Skeletal muscle tissue (tissue), 4 donors: ENCODE results near the gene FHIP1B. TPM values are rescaled to one million over a fixed set of nuclear protein-coding genes. Genes with fewer than 3 reads are reported as not detected.

Source experiments
- H3K27ac ChIP-seq: one replicate; pipeline ENCODE4 v1.7.0; 2013; ENCODE audit warnings: mild to moderate bottlenecking, low read depth, low read length, inconsistent platforms
- H3K27me3 ChIP-seq, 3 donors: one replicate each; pipeline ENCODE4 v1.7.0; 2013; ENCODE audit warnings: low read length in 3 of 3; ENCODE audit not compliant: control insufficient read depth in 3 of 3, insufficient read depth in 3 of 3
- H3K36me3 ChIP-seq, 3 donors: one replicate each; pipeline ENCODE4 v1.7.0; 2013; ENCODE audit warnings: low read length in 3 of 3; ENCODE audit not compliant: control insufficient read depth in 3 of 3, insufficient read depth in 3 of 3
- H3K4me1 ChIP-seq, 3 donors: one replicate each; pipeline ENCODE4 v1.7.0; 2013; ENCODE audit warnings: low read length in 3 of 3, mild to moderate bottlenecking in 3 of 3; ENCODE audit not compliant: control insufficient read depth in 3 of 3, insufficient read depth in 3 of 3
- H3K4me3 ChIP-seq, 3 donors: one replicate each; pipeline ENCODE4 v1.7.0; 2013; ENCODE audit warnings: low read length in 3 of 3
- H3K9ac ChIP-seq, 3 donors: one replicate each; pipeline ENCODE4 v1.7.0; 2013; ENCODE audit warnings: low read length in 3 of 3, mild to moderate bottlenecking in 3 of 3, moderate library complexity in 2 of 3, low read depth in 1 of 3
- H3K9me3 ChIP-seq, 3 donors: one replicate each; pipeline ENCODE4 v1.7.0; 2013; ENCODE audit warnings: low read length in 3 of 3; ENCODE audit not compliant: control insufficient read depth in 3 of 3
- total RNA-seq: library from RNA; depleted of rRNA; stranded (reverse); fragments of >200 nt; gene quantifications from one replicate; pipeline ENCODE4 v1.2.3, GENCODE V29; 2014
- donor health status: Osteomylitis.

Gene FHIP1B
- total RNA-seq, 1 donor from 2014 or later = 8.9 TPM

DNA sequence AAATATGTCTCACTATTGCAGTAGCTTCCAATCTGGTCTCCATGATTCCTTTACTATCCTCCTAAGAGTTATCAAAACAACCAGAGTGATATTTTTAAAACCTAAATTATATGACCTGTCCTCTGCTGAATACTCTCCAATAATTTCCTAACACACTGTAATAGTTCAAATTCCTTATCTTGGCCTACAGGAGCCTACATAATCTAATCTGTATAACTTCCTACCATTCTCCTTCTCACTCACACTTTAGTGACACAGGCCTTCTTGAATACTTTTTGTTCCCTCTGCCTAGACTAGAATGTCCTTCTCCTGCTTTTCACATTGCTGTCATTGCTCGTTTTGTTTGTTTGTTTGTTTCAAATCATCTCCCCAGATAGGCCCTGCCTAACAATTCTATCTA, 9.4 kb downstream of the FHIP1B start:
- H3K4me3 ChIP-seq = no peak overlapping the region
- H3K27me3 ChIP-seq = no peaks in the 10 kb centered on the region
- H3K27ac ChIP-seq = no peak overlapping the region
- H3K36me3 ChIP-seq = peaks cover 27 to 39% (median 31%) of the 10 kb centered on the region in 3 donors
- peaks cover 0 to 8% (median 0%) of the 10 kb centered on the region in 3 donors for H3K4me1 ChIP-seq
- no peak overlapping the region for H3K9ac ChIP-seq
- H3K9me3 ChIP-seq = no peaks in the 10 kb centered on the region

DNA sequence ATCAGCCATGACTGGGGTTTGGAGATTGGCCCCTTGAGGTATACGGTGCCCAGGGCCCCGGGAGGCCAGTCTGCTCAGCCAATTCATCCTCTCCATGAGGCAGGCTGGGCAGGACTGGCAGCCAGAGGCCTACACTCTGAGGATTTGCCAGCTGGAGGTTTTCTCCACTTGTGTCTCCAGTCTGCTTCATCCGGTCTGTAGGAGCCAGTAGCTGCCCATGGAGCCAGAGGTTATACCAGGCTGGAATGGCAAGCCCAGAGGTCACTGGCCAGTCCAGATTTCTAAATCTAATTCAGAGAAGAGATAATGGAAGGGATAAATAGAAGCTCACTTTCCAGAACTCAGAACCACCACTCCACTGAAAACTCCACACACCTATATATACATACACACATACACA, 10.0 kb downstream of the FHIP1B start:
- peaks cover 27 to 39% (median 36%) of the 10 kb centered on the region in 3 donors for H3K36me3 ChIP-seq
- no peak overlapping the region for H3K9ac ChIP-seq
- H3K27me3 ChIP-seq = no peaks in the 10 kb centered on the region
- no peaks in the 10 kb centered on the region for H3K9me3 ChIP-seq
- no peak overlapping the region for H3K27ac ChIP-seq
- H3K4me3 ChIP-seq = no peak overlapping the region
- H3K4me1 ChIP-seq = peaks cover 0 to 8% (median 0%) of the 10 kb centered on the region in 3 donors

DNA sequence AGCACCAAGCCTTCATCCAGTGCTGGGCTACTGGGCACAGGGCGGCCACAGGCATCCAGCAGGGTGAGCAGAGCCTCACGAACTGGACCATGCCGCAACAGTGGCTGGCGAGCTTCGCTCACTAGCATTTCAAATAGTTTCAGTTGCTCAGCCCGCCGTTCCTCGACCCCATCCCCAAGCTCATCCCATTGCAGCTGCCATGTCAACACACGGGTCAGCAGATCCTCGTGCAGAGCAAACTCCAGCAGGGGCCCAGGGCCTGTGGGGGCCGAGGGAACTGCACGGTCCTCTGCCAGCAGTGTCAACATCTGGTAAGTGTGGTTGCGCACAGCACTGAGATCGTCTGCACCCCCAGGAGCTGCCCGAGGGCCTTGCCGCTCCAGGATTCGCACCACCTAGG, 10.6 kb downstream of the FHIP1B start:
- H3K36me3 ChIP-seq = peaks cover 27 to 42% (median 41%) of the 10 kb centered on the region in 3 donors

DNA sequence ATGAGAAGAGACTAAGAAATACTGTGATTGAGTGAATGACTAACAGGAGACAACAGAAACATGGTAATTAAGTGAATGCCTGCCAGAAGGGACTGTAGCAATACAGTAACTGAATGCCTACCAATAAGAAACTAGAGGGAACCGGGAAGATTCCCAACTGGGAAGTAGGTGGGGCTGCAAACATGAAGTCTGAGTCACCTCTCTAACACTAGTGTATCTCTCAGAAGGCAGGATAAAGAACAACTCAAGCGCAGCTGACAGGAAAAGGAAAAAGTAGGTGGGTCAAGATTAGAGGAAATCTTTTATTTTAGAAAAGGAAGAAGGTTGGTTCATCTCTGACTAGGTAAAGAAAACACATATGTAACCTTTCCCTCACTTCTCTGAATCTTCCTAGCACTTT, 15.1 kb downstream of the FHIP1B start:
- H3K27me3 ChIP-seq = no peaks in the 10 kb centered on the region
- H3K4me3 ChIP-seq = no peak overlapping the region
- no peaks in the 10 kb centered on the region for H3K9me3 ChIP-seq
- H3K9ac ChIP-seq = no peak overlapping the region
- H3K4me1 ChIP-seq = peaks cover 0 to under 1% (median 0%) of the 10 kb centered on the region in 3 donors
- no peak overlapping the region for H3K27ac ChIP-seq
- H3K36me3 ChIP-seq = peaks cover 52 to 75% (median 67%) of the 10 kb centered on the region in 3 donors

More for the DNA sequence above, 10.6 kb downstream of the FHIP1B start:
- H3K27ac ChIP-seq = no peak overlapping the region
- no peak overlapping the region for H3K9ac ChIP-seq
- no peak overlapping the region for H3K4me3 ChIP-seq
- no peaks in the 10 kb centered on the region for H3K27me3 ChIP-seq
- peaks cover 0 to 8% (median 0%) of the 10 kb centered on the region in 3 donors for H3K4me1 ChIP-seq
- H3K9me3 ChIP-seq = no peaks in the 10 kb centered on the region

DNA sequence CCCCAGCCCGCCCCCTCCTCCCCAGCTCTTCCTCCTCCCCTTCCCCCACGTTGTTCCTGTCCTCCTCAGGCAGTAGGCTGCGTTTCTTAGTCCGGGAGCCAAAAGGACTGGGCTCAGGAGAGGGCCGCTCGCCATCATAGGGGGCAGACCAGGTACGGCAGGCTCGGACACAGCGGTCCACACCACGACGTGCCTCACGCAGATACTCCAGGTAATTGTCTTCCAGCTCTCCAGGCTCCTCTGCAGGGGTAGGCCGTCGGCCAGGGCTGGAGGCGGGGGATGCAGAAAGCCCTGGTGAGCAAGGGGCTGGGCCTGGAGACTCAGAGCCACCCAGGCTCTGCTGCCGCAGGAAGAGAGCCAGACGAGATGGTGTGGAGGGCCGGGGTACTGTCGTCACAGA, 16.7 kb downstream of the FHIP1B start:
- Histone ChIP-seq H3K9me3 (no peaks in the 10 kb centered on the region), H3K36me3 (peaks cover 44 to 64% (median 64%) of the 10 kb centered on the region in 3 donors), H3K4me3 (no peak overlapping the region), H3K9ac (no peak overlapping the region), H3K4me1 (no peaks in the 10 kb centered on the region), H3K27ac (no peak overlapping the region), H3K27me3 (no peaks in the 10 kb centered on the region)

DNA sequence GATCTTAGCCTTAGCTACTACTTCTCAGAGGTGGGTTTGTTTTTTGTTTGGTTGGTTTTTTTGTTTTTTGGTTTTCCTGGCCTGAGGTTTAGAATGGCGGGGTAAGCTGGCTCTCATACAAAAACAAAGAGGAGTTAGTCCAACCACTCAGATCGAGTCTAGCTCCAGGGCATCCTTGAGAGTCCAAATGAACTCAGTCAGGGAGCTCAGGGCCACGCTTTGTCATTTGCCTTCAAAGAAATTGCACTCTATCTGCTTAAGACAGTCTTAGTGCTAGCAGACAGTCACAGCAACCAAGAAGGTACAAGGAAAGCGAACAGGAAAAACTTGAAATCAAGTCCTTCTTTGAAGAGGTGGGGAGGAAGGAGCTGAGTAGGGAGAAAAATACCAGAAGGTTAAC, 17.9 kb downstream of the FHIP1B start:
- no peak overlapping the region for H3K9ac ChIP-seq
- H3K4me3 ChIP-seq = no peak overlapping the region
- no peak overlapping the region for H3K27ac ChIP-seq
- H3K9me3 ChIP-seq = no peaks in the 10 kb centered on the region
- H3K27me3 ChIP-seq = no peaks in the 10 kb centered on the region
- peaks cover 40 to 63% (median 61%) of the 10 kb centered on the region in 3 donors for H3K36me3 ChIP-seq
- H3K4me1 ChIP-seq = no peaks in the 10 kb centered on the region

DNA sequence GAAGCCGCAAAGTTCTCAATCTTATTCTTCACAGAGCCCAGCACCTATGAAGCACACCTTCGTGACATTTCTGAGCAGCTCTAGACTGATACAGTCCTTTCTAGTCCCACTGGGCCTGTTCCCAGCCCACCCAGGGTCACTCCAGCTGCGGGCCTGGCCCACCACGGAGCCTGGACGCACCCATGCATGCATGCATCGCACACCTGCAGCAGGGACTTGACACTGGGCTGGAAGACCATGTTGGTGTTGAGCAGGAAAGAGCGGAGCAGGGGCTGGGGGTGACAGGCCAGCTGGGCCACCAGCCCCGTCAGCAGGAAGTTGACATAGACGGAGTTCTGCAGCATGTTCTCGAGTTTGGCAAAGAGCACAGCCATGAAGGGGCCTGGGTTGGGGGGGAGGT, 19.9 kb downstream of the FHIP1B start:
- Histone ChIP-seq H3K36me3 (peaks cover 46 to 71% (median 67%) of the 10 kb centered on the region in 3 donors), H3K4me3 (no peak overlapping the region), H3K4me1 (no peaks in the 10 kb centered on the region), H3K27ac (no peak overlapping the region), H3K9ac (no peak overlapping the region), H3K27me3 (no peaks in the 10 kb centered on the region), H3K9me3 (no peaks in the 10 kb centered on the region)

DNA sequence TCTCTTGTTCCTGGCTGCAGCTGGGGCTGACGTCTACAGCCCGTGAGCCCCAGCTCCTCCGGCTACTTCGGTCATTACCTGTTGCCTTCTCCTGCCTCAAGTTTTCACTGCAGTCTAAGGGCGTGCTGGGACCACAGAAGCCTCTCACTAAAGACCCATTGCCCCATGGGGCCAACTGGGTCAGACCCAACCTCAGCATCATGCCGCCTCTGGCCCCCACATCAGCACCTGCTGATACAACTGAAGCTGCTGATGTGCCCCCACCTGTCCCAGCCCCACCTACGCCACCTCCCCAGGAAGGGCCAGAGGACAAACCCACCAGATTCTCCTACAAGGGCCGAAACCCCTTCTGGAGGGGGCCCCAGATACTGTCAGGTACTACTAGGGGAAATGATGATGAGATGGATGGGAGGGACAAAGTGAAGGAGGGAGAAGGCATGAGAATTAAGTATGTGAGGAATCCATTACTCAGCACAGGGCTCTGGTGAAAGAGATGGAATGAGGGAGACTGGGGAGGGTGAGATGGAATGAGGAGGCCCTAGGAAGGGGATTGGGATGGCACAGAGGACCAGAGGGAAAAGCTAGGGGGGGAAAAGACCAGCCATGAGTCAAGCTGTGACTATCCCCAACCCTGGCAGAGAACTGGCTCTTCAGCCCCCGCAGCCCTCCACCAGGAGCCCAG, 24.0 kb downstream of the FHIP1B start:
- Histone ChIP-seq H3K9me3 (no peaks in the 10 kb centered on the region), H3K27me3 (no peaks in the 10 kb centered on the region), H3K9ac (no peak overlapping the region), H3K27ac (no peak overlapping the region), H3K4me1 (no peaks in the 10 kb centered on the region), H3K36me3 (peaks cover 26 to 52% (median 50%) of the 10 kb centered on the region in 3 donors), H3K4me3 (no peak overlapping the region)

DNA sequence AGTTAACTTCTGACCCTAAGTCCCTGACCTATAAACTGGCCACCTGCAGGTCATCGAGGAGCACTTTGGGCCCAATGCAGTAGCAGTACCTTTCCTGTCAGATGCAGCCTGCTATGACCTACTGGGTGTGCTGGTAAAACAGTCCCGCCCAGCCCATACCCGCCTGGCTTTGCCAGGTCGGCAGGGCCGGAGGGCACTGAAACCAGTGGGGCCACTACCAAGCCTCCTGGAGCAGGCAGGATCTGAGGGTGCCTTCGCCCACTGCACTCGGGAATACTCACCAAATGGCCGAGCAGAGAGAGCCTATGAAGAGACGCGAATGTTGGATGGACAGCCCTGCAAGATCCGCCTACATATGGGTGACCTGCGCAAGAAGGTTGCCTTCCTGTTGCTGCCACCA, 24.6 kb downstream of the FHIP1B start:
- Histone ChIP-seq H3K9me3 (no peaks in the 10 kb centered on the region), H3K36me3 (peaks cover 26 to 55% (median 52%) of the 10 kb centered on the region in 3 donors), H3K4me1 (no peaks in the 10 kb centered on the region), H3K4me3 (no peak overlapping the region), H3K9ac (no peak overlapping the region), H3K27me3 (no peaks in the 10 kb centered on the region), H3K27ac (no peak overlapping the region)

DNA sequence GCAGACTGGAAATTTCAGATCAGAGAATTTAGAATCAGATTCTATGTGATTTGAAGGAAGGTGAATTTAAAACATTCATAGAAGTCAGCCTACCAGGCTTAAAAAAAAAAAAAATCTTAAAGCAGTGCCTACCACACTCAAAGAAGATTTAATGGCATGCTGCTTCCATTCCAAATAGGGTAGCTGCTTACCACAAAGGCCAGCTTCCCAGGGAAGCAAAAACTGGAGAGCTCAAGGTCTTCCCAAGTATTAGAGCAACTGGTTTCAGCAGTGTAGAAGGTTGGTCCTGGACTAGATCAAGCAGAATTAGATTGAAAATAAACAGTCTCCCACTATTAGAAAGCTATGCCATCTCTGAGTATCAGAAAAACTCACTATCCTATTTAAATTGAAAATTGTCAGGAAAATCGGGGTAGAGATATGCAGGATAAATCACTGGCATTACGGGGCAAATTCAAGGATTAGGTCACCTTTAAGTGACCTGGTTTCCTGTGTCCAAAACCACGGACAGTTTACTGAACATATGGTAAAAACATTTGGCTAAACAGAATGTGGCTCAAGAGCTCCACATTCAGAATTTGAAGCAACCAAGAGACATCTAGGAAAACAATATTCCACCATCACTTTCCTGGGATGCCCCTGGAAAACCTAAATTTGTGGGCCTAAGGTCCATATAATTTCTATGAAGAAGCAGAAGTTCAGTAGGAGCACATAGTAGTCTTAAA, 27.8 kb downstream of the FHIP1B start:
- H3K4me1 ChIP-seq = no peaks in the 10 kb centered on the region
- H3K27ac ChIP-seq = no peak overlapping the region
- H3K9me3 ChIP-seq = no peaks in the 10 kb centered on the region
- H3K4me3 ChIP-seq = no peak overlapping the region
- H3K36me3 ChIP-seq = peaks cover 11 to 42% (median 26%) of the 10 kb centered on the region in 3 donors
- H3K27me3 ChIP-seq = no peaks in the 10 kb centered on the region
- no peak overlapping the region for H3K9ac ChIP-seq
